ENCODE results near the gene KRTAP9-6.

Gene KRTAP9-6

DNA sequence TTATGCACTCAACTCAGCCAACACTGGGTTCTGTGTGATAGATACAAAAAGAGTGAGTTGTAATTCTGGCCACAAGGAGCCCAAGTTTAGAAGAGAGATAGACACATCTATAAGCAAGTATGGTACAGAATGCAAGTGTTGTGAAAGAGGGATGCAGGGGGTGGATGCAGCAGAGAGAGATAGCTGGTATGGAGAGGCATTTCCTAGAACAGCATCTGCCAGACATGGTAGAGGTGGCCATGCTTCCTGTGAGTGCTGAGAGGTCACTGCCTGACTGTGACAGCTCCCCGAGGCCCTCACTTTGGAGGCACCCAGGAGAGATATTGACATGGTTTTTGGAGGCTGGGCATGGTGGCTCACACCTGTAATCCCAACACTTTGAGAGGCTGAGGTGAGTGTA is 45.9 kb downstream of the KRTAP9-6 start:
- no peak for TF ChIP-seq CTCF (IDR thresholded peaks at IDR 0.05; ENCODE audit: control insufficient read depth, insufficient read depth, low read depth, low read length, missing control alignments)
- H3K4me3 ChIP-seq (ENCODE audit: control insufficient read depth, low read depth, low read length), result no peak overlapping the region

GRCh38 chr17:41315204-41315794 is 50.1 kb downstream of the KRTAP9-6 start, which contains the start of gene KRTAP17-1:
TSS of gene KRTAP17-1 (minus strand) at chr17:41315710. CDS start at chr17:41315650, 60 bp downstream.
- H3K4me3 ChIP-seq (ENCODE audit: control insufficient read depth, low read depth, low read length), result no peak within 1 kb of the TSS
- DNase-seq (ENCODE audit: low read depth), result no peak
- TF ChIP-seq CTCF (IDR thresholded peaks at IDR 0.05; ENCODE audit: control insufficient read depth, insufficient read depth, low read depth, low read length, missing control alignments), result no peak

More for the DNA sequence above, 45.9 kb downstream of the KRTAP9-6 start:
- no peak for DNase-seq (ENCODE audit: low read depth)

Data from AG09309 (cell line).